ENCODE measurements around the gene ZNF292. TPM values are rescaled to one million over a fixed set of nuclear protein-coding genes. Genes with fewer than 3 reads are reported as not detected.
"Not testable (repeated sequence)": the region's sequence is repeated elsewhere in the genome, so short reads cannot be mapped to it uniquely, and the experiment has no call there.

ZNF292 gene
- total RNA-seq, 2 donors from 2014 or later, result 30.6 to 56.4 TPM

DNA sequence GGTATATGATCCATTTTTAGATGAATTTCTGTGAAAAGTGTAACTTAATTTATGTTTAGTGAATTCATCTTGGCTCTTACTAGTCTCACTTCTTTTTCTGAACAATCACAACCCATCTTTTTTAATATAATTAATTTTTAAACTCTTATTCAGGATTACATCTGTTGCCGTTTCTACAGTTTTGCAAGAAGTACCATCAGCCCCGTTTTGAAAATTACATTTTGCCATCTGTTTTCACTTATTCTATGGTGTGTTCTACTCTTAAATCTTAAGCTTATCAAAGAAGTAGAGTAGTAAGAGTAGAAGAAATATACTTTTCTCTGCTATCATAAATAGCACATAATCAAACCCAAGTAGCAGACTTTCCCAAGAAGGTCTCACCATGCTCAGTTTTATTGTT is 70.1 kb downstream of the ZNF292 start:
- Histone ChIP-seq H3K27me3 (no peaks in the 10 kb centered on the region), H3K9me3 (no peaks in the 10 kb centered on the region), H3K4me3 (no peak overlapping the region), H3K36me3 (no peaks in the 10 kb centered on the region), H3K27ac (no peak overlapping the region), H3K9ac (ENCODE audit: low read depth in 2 of 2, low read length in 2 of 2) (no peak overlapping the region), H3K4me1 (no peaks in the 10 kb centered on the region)
- intact Hi-C loops (cut with DNase I), result loop anchor here (10.0 kb wide), 1 partner anchor 61 kb away; no protein-coding TSS in a partner anchor
- TF ChIP-seq, protein P1, sequence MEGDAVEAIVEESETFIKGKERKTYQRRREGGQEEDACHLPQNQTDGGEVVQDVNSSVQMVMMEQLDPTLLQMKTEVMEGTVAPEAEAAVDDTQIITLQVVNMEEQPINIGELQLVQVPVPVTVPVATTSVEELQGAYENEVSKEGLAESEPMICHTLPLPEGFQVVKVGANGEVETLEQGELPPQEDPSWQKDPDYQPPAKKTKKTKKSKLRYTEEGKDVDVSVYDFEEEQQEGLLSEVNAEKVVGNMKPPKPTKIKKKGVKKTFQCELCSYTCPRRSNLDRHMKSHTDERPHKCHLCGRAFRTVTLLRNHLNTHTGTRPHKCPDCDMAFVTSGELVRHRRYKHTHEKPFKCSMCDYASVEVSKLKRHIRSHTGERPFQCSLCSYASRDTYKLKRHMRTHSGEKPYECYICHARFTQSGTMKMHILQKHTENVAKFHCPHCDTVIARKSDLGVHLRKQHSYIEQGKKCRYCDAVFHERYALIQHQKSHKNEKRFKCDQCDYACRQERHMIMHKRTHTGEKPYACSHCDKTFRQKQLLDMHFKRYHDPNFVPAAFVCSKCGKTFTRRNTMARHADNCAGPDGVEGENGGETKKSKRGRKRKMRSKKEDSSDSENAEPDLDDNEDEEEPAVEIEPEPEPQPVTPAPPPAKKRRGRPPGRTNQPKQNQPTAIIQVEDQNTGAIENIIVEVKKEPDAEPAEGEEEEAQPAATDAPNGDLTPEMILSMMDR (IDR thresholded peaks at IDR 0.05), result no peak
- DNase-seq, result no peak

DNA sequence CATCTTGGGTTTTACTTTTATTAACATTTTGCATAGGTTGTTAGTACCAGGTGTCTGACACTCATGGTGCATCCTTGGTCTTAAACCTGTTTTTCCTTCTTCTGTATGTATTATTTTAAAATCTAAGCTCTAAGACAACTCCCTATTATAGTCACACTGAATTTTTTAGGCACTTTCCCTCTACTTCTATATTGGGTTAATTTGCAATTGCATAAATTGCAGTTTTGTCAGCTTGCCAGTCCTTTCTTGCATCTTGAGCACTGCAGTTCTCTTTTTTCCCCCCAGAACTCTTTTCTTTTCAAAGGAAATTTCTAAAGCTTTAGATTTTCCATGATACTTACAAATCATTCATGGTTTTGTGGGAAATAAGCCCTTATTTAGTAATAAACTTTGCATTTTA is 70.6 kb downstream of the ZNF292 start:
- H3K27me3 ChIP-seq, result no peaks in the 10 kb centered on the region
- no peak for DNase-seq
- TF ChIP-seq, protein P1 (IDR thresholded peaks at IDR 0.05), result no peak
- intact Hi-C loops (cut with DNase I), result loop anchor here (10.0 kb wide), 1 partner anchor 61 kb away; no protein-coding TSS in a partner anchor
- H3K4me1 ChIP-seq, result no peaks in the 10 kb centered on the region
- no peak overlapping the region for H3K9ac ChIP-seq (ENCODE audit: low read depth in 2 of 2, low read length in 2 of 2)
- H3K9me3 ChIP-seq, result no peaks in the 10 kb centered on the region
- no peaks in the 10 kb centered on the region for H3K36me3 ChIP-seq
- H3K4me3 ChIP-seq, result no peak overlapping the region
- H3K27ac ChIP-seq, result no peak overlapping the region

DNA sequence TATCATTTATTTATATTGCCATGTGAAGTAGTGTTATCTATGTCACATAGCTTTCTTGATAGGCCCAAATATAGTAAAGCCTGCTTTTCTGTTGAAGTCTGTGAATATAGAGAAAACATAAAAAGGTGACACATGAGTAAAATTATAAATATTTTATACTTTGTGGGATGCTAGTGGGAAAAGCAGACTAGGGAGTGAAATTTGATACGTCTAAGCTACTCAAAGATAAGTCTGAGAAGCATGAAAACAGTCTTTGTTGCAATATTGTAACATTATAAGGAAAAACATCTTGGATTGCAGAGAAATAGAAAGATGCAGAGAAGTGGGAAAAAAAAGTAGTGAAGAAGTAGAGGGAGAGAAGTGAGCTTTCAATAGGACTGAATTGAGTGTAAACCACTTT is 75.4 kb downstream of the ZNF292 start:
- DNase-seq, result no peak
- H3K9me3 ChIP-seq, result no peaks in the 10 kb centered on the region
- no peak overlapping the region for H3K27ac ChIP-seq
- TF ChIP-seq, protein P1 (IDR thresholded peaks at IDR 0.05), result no peak
- H3K36me3 ChIP-seq, result no peaks in the 10 kb centered on the region
- no peak overlapping the region for H3K9ac ChIP-seq (ENCODE audit: low read depth in 2 of 2, low read length in 2 of 2)
- no peak overlapping the region for H3K4me3 ChIP-seq
- intact Hi-C loops (cut with DNase I), result no loop called here
- H3K27me3 ChIP-seq, result no peaks in the 10 kb centered on the region
- H3K4me1 ChIP-seq, result no peaks in the 10 kb centered on the region

DNA sequence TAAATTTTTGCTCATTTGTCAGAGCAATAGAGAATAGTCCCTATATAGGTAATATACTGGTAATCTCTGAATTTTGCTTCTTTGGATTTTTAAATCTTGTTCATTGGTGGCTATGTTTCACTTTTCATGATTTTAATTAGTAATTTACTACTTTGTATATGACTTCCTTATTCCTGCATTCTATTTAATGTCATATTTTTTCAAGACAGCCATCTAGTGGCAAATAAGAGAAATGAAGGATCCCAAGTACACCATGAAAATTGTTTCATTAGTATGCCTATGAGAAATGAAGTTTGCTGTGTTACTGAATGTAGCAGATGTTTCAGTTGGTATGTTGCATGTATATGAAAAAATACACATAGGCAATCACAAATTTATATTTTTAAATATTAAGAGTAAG is 82.4 kb downstream of the ZNF292 start:
- no peak overlapping the region for H3K9ac ChIP-seq (ENCODE audit: low read depth in 2 of 2, low read length in 2 of 2)
- TF ChIP-seq, protein P1 (IDR thresholded peaks at IDR 0.05), result peak; percentile 45

DNA sequence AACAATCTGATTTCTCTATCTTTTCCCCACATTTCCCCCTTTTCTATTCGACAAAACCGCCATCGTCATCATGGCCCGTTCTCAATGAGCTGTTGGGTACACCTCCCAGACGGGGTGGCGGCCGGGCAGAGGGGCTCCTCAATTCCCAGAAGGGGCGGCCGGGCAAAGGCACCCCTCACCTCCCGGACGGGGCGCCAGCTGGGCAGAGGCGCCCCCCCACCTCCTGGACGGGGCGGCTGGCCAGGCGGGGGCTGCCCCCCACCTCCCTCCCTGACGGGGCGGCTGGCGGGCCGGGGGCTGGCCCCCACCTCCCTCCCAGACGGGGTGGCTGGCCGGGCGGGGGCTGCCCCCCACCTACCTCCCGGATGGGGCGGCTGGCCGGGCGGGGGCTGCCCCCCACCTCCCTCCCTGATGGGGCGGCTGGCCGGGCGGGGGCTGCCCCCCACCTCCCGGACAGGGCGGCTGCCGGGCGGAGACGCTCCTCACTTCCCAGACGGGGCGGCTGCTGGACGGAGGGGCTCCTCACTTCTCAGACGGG is 83.8 kb downstream of the ZNF292 start:
- H3K4me1 ChIP-seq; H3K27me3 ChIP-seq; intact Hi-C loops (cut with DNase I); H3K36me3 ChIP-seq; H3K9ac ChIP-seq (ENCODE audit: low read depth in 2 of 2, low read length in 2 of 2); H3K4me3 ChIP-seq; H3K27ac ChIP-seq; DNase-seq; H3K9me3 ChIP-seq: not testable (repeated sequence)

More for the DNA sequence above, 82.4 kb downstream of the ZNF292 start:
- intact Hi-C loops (cut with DNase I), result no loop called here
- H3K27me3 ChIP-seq, result no peaks in the 10 kb centered on the region
- no peaks in the 10 kb centered on the region for H3K4me1 ChIP-seq
- H3K27ac ChIP-seq, result no peak overlapping the region
- H3K36me3 ChIP-seq, result peaks cover 3% of the 10 kb centered on the region
- no peaks in the 10 kb centered on the region for H3K9me3 ChIP-seq
- no peak for DNase-seq
- H3K4me3 ChIP-seq, result no peak overlapping the region

DNA sequence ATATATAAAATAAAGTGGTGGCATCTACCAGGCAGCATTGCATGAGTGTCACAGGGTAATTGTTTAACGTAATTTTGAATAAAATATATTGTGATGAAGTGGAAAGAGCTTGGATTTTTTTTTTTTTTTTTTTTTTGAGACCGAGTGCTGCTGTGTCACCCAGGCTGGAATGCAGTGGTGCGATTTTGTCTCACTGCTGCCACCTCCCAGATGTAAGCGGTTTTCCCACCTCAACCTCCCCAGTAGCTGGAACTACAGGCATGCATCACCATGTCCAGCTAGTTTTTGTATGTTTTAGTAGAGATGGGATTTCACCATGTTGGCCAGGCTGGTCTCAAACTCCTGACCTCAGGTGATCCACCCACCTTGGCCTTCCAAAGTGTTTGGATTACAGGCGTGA is 85.9 kb downstream of the ZNF292 start:
- intact Hi-C loops (cut with DNase I), result no loop called here
- Histone ChIP-seq H3K4me1 (no peaks in the 10 kb centered on the region), H3K9ac (ENCODE audit: low read depth in 2 of 2, low read length in 2 of 2) (no peak overlapping the region), H3K27ac (no peak overlapping the region), H3K4me3 (no peak overlapping the region), H3K36me3 (peaks cover 3% of the 10 kb centered on the region), H3K27me3 (no peaks in the 10 kb centered on the region), H3K9me3 (no peaks in the 10 kb centered on the region)
- TF ChIP-seq, protein P1 (IDR thresholded peaks at IDR 0.05), result no peak
- no peak for DNase-seq

Measured in colonic mucosa (tissue), 4 donors.